ENCODE data around the gene DHPS.
"Not testable (repeated sequence)": the region's sequence is repeated elsewhere in the genome, so short reads cannot be mapped to it uniquely, and the experiment has no call there.

GRCh38 chr19:12643716-12644115 lies 38.0 kb downstream of the DHPS start:
- not testable (repeated sequence) for TF ChIP-seq CTCF, EZH2 (IDR thresholded peaks at IDR 0.05)
